Spleen (tissue), 7 donors: ENCODE data around the gene FLRT1.

Experiments
- POLR2A ChIP-seq, 3 donors: fragments of 450-650 bp; IDR thresholded peaks; one replicate each; pipeline ENCODE4 v1.5.1; 2017; ENCODE audit warnings: antibody characterized with exemption in 3 of 3, mild to moderate bottlenecking in 1 of 3
- TF ChIP-seq, protein P1 (sequence below), 11 experiments: fragments of 200-600 bp in 7 of 11; fragments of 450-650 bp in 4 of 11; sonication (generic) in 4 of 11; IDR thresholded peaks in 8 of 11; conservative IDR thresholded peaks in 3 of 11; 1 replicate in 7 of 11; 2 replicates in 4 of 11; pipeline versions ENCODE4 v1.4.0 to v1.8.0; 2016 to 2021; ENCODE audit warnings: antibody characterized with exemption in 11 of 11, inconsistent platforms in 4 of 11, mild to moderate bottlenecking in 1 of 11
- donor health status: DM: no; HTN: no; CAD: no; lungs with moderate emphysema.
- donor health status: DM: no; HTN: no; CAD: no.
- donor health status: DM: no; HTN: no; CAD: no.

DNA sequence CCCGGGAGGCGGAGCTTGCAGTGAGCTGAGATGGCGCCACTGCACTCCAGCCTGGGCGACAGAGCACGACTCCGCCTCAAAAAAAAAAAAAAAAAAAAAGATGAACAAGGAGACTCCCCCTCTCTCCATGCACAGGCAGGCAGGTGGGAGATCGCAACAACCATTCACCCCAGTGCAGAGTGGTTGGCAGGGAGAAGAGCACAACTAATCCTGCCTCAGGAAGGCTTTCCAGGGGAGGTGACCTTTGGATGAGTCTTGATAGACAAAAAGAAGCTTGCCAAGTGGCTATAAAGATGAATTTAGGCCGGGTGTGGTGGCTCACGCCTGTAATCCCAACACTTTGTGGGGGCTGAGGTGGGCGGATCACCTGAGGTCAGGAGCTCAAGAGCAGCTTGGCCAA is 30.0 kb downstream of the FLRT1 start:
- TF ChIP-seq, protein P1, sequence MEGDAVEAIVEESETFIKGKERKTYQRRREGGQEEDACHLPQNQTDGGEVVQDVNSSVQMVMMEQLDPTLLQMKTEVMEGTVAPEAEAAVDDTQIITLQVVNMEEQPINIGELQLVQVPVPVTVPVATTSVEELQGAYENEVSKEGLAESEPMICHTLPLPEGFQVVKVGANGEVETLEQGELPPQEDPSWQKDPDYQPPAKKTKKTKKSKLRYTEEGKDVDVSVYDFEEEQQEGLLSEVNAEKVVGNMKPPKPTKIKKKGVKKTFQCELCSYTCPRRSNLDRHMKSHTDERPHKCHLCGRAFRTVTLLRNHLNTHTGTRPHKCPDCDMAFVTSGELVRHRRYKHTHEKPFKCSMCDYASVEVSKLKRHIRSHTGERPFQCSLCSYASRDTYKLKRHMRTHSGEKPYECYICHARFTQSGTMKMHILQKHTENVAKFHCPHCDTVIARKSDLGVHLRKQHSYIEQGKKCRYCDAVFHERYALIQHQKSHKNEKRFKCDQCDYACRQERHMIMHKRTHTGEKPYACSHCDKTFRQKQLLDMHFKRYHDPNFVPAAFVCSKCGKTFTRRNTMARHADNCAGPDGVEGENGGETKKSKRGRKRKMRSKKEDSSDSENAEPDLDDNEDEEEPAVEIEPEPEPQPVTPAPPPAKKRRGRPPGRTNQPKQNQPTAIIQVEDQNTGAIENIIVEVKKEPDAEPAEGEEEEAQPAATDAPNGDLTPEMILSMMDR (IDR thresholded peaks at IDR 0.05 in 8 of 11, conservative IDR thresholded peaks at IDR 0.05 in 3 of 11), result no peak
- no peak for TF ChIP-seq POLR2A (IDR thresholded peaks at IDR 0.05)
